Skin of body (tissue), 2 donors: Measurements from ENCODE around the gene PIK3C3. TPM values are rescaled to one million over a fixed set of nuclear protein-coding genes. Genes with fewer than 3 reads are reported as not detected.

Experiments
- DNase-seq: peaks from one replicate; lab custom pipeline; 2025; lab: John Stamatoyannopoulos, UW
- total RNA-seq: library from RNA; depleted of rRNA; stranded (reverse); fragments of >200 nt; gene quantifications from one replicate; pipeline ENCODE4 v1.2.3, GENCODE V29; 2014

The PIK3C3 gene
- total RNA-seq, 1 donor from 2014 or later = 38.3 TPM

DNA sequence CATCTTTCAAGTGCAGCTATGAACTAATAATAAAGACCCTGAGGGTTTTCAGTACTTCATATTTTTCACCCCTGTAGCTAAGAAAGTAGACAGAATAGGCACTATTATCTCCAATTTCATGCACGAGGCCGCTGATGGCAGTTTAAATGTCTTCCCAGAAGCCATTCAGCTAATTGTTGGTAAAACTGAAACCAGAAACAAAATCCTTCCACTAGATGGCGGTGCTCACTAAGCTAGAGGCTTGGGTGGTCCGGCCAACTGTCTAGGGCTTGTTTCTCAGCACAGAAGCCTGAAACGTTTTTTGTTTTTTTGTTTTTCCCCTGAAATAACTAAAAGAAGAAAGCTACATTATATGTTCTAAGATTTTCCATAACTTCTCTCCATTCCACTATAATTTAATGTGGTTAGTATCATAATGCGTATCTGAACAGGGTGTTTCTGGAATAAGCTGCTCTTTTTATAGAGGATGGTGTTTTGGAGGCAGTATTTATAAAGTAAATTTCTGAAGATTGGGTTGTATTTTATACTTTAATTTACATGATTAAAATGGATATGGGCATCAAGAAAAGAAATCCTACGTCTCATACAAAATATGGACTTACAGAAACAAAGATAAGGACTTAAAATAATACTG, 159.4 kb downstream of the PIK3C3 start:
- DNase-seq = peak; percentile 80

DNA sequence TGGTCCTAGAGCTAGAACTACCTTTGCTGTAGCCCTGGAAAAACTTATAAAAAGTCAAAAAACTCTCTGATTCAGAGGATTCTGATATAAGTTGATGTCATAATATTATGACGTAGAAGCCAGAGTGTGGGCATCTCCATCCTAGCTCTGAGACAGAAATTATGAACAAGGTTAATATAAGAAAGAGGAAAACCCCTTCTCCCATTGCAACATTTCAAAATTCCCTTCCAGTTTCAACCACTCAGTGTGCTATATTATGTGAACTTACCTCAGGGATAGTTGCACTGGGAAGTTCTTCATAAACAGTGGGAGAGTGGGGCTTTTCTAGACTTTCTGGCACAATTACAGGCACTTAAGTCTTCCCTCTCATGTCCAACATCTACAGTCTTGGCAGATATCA, 171.6 kb downstream of the PIK3C3 start:
- DNase-seq = no peak

DNA sequence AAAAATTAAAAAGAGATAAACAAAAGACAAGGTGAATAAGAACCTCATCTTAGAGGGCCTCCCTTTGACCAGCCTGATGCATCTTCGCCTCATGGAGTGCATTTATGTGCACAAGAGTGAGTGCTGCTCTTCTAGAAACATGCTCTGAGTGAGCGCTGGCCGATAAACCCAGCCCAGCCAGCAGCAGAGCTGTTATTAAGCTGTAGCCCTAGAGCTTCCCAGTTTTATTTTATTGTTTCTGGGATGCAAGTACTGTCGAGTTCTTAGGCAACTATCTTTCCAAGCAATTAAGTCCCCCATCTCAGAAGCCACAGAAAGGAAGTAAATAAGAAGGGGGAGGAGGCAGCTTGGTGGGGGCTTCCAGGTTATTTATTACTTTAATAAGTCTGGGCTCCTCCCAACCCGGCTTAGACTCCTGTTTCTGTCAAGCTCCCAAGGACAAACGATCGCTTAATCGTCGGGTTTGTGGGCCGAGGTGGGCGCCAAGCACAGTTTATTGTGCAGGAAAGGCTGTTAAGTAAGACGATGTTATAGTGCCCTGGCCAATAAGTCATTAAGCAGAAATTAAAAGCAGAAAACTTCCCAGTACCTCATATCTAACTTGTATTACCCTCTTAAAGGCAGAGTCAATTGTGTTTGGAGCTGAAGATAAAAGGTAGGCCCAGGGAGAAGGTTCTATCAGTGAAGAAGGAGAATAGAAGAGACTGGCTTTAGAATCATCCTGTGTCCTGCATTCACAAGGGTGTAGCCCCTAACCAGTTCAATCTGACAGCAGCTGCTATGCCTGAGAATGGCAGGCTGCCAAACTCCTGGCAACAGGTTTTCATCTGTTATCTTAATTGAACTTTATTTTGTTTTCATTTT, 176.3 kb downstream of the PIK3C3 start:
- DNase-seq = no peak

DNA sequence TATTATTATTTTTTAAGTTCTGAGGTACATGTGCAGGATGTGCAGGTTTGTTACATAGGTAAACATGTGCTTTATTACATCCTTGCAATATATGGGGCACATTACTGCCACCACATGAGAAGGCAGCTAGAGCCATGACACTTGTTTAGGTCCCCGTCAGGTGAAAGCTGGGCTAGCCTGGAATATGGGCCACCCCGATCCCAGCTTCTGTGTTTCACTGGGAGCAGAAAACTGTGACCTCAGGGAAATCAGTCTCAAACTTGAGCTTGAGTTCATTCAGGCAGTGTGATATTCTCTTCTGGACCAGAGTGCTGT, 176.9 kb downstream of the PIK3C3 start:
- no peak for DNase-seq
